Ascending aorta (tissue), 2 donors: ENCODE data around the gene HDLBP. TPM values are rescaled to one million over a fixed set of nuclear protein-coding genes. Genes with fewer than 3 reads are reported as not detected.
"Not testable (repeated sequence)": the region's sequence is repeated elsewhere in the genome, so short reads cannot be mapped to it uniquely, and the experiment has no call there.

ENCODE experiments used
- DNase-seq, 2 donors: peaks; one replicate each; pipeline ENCODE4 v3.0.0-alpha.2; 2019; ENCODE audit warnings: low spot score in 2 of 2
- H3K27ac ChIP-seq, 2 donors: fragments of 200-600 bp; sonication (generic); one replicate each; pipeline ENCODE4 v1.5.1; 2016 to 2017; ENCODE audit warnings: mild to moderate bottlenecking in 1 of 2
- H3K27me3 ChIP-seq: fragments of 200-600 bp; sonication (generic); one replicate; pipeline ENCODE4 v1.5.1; 2017
- H3K36me3 ChIP-seq, 2 donors: fragments of 200-600 bp; sonication (generic); one replicate each; pipeline ENCODE4 v1.5.1; 2016
- H3K4me1 ChIP-seq, 2 donors: fragments of 200-600 bp; sonication (generic); one replicate each; pipeline ENCODE4 v1.5.1; 2016 to 2017; ENCODE audit warnings: mild to moderate bottlenecking in 1 of 2
- H3K4me3 ChIP-seq, 2 donors: fragments of 200-600 bp; sonication (generic); one replicate each; pipeline ENCODE4 v1.5.1; 2016 to 2017; ENCODE audit warnings: mild to moderate bottlenecking in 1 of 2
- H3K9me3 ChIP-seq, 2 donors: fragments of 200-600 bp; sonication (generic); one replicate each; pipeline ENCODE4 v1.5.1; 2016
- CTCF ChIP-seq, 3 experiments: fragments of 200-600 bp in 2 of 3; fragments of 450-650 bp in 1 of 3; sonication (generic) in 2 of 3; IDR thresholded peaks; one replicate each; pipeline ENCODE4 v1.5.1; 2016 to 2019; ENCODE audit warnings: antibody characterized with exemption in 3 of 3, mild to moderate bottlenecking in 1 of 3, moderate library complexity in 1 of 3
- intact Hi-C: fragments of 100-400 bp; cut with DNase I; formaldehyde crosslinking; loops from one replicate; pipeline ENCODE4 v1.15.1; 2023
- total RNA-seq: library from RNA; depleted of rRNA; stranded (reverse); fragments of >200 nt; gene quantifications from one replicate; pipeline ENCODE4 v1.1.0, GENCODE V29; 2016

HDLBP gene
- total RNA-seq, 1 donor from 2014 or later: 308 TPM

GRCh38 chr2:241285596-241285995 is 29.9 kb downstream of the HDLBP start:
- no peak for DNase-seq
- Histone ChIP-seq H3K4me1 (no peaks in the 10 kb centered on the region), H3K27me3 (no peaks in the 10 kb centered on the region), H3K27ac (no peak overlapping the region), H3K36me3 (peaks cover 5 to 6% of the 10 kb centered on the region in 2 donors), H3K9me3 (no peaks in the 10 kb centered on the region), H3K4me3 (no peak overlapping the region)
- TF ChIP-seq CTCF (IDR thresholded peaks at IDR 0.05): no peak
- intact Hi-C loops: no loop called here

GRCh38 chr2:241282555-241282954 is 32.9 kb downstream of the HDLBP start:
- intact Hi-C loops: no loop called here
- no peak for TF ChIP-seq CTCF (IDR thresholded peaks at IDR 0.05)
- Histone ChIP-seq H3K36me3 (peaks cover 5 to 6% of the 10 kb centered on the region in 2 donors), H3K27ac (no peak overlapping the region), H3K4me1 (no peaks in the 10 kb centered on the region), H3K27me3 (no peaks in the 10 kb centered on the region), H3K9me3 (no peaks in the 10 kb centered on the region), H3K4me3 (no peak overlapping the region)
- no peak for DNase-seq

GRCh38 chr2:241280291-241280690 is 35.2 kb downstream of the HDLBP start:
- H3K4me1 ChIP-seq: no peaks in the 10 kb centered on the region
- H3K36me3 ChIP-seq: peaks cover 0 to 5% of the 10 kb centered on the region in 2 donors
- no peaks in the 10 kb centered on the region for H3K9me3 ChIP-seq
- no peak overlapping the region for H3K27ac ChIP-seq
- intact Hi-C loops: no loop called here
- no peak for TF ChIP-seq CTCF (IDR thresholded peaks at IDR 0.05)
- H3K4me3 ChIP-seq: no peak overlapping the region
- DNase-seq: no peak
- H3K27me3 ChIP-seq: no peaks in the 10 kb centered on the region

DNA sequence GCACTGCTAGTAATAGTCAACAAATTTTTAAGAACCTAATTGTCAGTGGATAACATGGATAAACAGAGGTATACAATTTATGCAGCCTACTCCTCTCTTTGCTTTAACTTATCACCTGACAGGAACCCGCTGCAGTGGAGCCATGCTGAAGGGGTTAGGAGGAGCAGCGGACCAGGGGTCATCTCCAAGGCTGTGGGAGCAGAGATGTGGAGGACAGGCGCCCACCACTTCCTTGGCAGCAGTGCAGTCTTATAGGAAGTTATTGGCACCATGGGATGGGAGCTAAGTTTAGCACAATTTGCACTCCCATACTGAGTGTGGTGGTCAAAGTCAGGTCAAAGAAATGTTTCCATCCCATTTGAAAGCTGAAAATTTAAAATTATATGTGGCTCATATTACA is 35.6 kb downstream of the HDLBP start:
- H3K36me3 ChIP-seq: peaks cover 0 to under 1% of the 10 kb centered on the region in 2 donors
- no peaks in the 10 kb centered on the region for H3K4me1 ChIP-seq
- H3K27me3 ChIP-seq: no peaks in the 10 kb centered on the region
- no peak overlapping the region for H3K4me3 ChIP-seq
- no peak for TF ChIP-seq CTCF (IDR thresholded peaks at IDR 0.05)
- no peaks in the 10 kb centered on the region for H3K9me3 ChIP-seq
- H3K27ac ChIP-seq: no peak overlapping the region
- DNase-seq: no peak
- intact Hi-C loops: loop anchor here (10.0 kb wide), 1 partner anchor 285 kb away; the partner anchor contains the start of gene SNED1

DNA sequence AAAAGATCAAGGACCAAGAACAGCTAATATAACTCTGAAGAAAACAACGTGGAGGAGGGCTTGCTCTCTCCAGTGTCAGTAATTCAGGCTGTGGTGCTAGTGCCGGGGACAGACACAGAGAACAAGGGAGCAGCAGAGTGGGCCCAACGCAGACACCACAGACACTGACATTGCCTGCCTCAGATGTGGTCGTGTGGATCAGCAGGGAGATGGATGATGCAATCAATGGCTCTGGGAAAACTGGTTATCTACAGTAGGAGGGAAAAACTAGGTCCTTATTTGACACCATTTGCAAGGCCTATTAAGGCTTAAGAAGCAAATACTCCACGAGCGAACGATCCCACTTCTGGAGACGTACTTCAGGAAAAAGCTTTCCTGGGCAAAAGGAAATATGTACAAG is 36.1 kb downstream of the HDLBP start:
- Histone ChIP-seq H3K27ac (no peak overlapping the region), H3K27me3 (no peaks in the 10 kb centered on the region), H3K4me1 (no peaks in the 10 kb centered on the region), H3K36me3 (no peaks in the 10 kb centered on the region), H3K4me3 (no peak overlapping the region), H3K9me3 (no peaks in the 10 kb centered on the region)
- TF ChIP-seq CTCF (IDR thresholded peaks at IDR 0.05): no peak
- DNase-seq: no peak
- intact Hi-C loops: loop anchor here (10.0 kb wide), 1 partner anchor 285 kb away; the partner anchor contains the start of gene SNED1

DNA sequence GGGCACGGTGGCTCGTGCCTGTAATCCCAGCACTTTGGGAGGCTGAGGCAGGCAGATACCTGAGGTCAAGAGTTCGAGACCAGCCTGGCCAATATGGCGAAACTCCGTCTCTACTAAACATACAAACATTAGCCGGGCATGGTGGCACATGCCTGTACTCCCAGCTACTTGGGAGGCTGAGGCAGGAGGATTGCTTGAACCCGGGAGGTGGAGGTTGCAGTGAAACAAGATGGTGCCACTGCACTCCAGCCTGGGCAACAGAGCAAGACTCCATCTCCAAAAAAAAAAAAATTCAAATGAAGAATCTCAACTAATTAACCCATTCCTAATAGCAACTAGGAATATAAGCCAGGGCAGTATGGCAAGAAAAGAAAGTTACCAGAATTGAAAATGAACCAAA is 37.2 kb downstream of the HDLBP start:
- H3K4me1 ChIP-seq, H3K27ac ChIP-seq, H3K9me3 ChIP-seq, DNase-seq, H3K36me3 ChIP-seq, H3K4me3 ChIP-seq, H3K27me3 ChIP-seq: not testable (repeated sequence)
- intact Hi-C loops: loop anchor here (10.0 kb wide), 1 partner anchor 284 kb away; the partner anchor contains the start of gene SNED1
